Measurements from ENCODE around the gene MED14. TPM values are rescaled to one million over a fixed set of nuclear protein-coding genes. Genes with fewer than 3 reads are reported as not detected.

MED14 gene
- total RNA-seq, 1 donor from 2014 or later: 57.6 TPM

DNA sequence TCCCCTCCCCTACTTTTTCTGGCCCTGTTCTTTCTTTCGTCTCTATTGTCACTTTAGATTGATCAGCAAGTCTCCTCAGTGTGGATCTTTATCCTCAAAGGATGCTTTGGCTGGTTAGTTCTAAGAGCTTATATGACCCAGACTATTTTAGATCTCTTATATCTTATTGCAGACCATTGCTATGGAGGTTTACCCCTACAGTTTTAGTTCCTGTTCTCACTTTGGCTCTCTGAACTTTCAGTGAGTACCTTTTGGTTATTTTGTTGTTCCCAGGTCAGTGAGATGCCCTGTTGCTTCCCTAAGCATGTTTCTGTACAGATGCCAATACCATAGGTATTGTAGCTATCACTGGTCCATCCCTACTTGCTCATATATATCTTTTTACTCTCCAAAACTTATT, 24.0 kb upstream of the MED14 start:
- Mint-ChIP-seq H3K9me3 (ENCODE audit: unreplicated experiment) (no peaks in the 10 kb centered on the region), H3K36me3 (ENCODE audit: low read depth, unreplicated experiment) (no peaks in the 10 kb centered on the region), H3K4me1 (ENCODE audit: unreplicated experiment) (no peaks in the 10 kb centered on the region), H3K27ac (ENCODE audit: unreplicated experiment) (no peak overlapping the region), H3K27me3 (ENCODE audit: unreplicated experiment) (no peaks in the 10 kb centered on the region), H3K4me3 (ENCODE audit: unreplicated experiment) (no peak overlapping the region)
- TF ChIP-seq, protein P1, sequence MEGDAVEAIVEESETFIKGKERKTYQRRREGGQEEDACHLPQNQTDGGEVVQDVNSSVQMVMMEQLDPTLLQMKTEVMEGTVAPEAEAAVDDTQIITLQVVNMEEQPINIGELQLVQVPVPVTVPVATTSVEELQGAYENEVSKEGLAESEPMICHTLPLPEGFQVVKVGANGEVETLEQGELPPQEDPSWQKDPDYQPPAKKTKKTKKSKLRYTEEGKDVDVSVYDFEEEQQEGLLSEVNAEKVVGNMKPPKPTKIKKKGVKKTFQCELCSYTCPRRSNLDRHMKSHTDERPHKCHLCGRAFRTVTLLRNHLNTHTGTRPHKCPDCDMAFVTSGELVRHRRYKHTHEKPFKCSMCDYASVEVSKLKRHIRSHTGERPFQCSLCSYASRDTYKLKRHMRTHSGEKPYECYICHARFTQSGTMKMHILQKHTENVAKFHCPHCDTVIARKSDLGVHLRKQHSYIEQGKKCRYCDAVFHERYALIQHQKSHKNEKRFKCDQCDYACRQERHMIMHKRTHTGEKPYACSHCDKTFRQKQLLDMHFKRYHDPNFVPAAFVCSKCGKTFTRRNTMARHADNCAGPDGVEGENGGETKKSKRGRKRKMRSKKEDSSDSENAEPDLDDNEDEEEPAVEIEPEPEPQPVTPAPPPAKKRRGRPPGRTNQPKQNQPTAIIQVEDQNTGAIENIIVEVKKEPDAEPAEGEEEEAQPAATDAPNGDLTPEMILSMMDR (IDR thresholded peaks at IDR 0.05; ENCODE audit: unreplicated experiment): no peak
- no peak for DNase-seq (ENCODE audit: low spot score)

DNA sequence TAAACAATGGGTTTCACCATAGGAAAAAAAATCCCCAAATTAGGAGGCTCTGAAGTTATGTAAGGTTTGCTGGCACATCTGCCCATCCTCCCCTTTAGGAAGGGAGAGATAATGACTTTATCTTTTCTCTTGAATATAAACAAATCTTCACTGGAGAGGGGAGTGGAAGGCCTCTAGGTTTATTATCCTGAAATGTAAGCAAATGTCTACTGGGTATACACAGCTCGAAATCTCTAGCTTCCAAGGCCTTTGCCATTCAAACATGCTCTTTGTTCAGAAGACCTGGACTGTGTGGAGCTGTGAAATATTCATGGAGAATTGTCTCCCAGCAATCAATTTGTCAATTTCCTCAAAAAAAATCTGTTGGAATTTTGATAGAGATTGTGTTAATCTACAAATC, 21.7 kb upstream of the MED14 start:
- Mint-ChIP-seq H3K27ac (ENCODE audit: unreplicated experiment) (no peak overlapping the region), H3K27me3 (ENCODE audit: unreplicated experiment) (peaks cover 1% of the 10 kb centered on the region), H3K4me3 (ENCODE audit: unreplicated experiment) (no peak overlapping the region), H3K36me3 (ENCODE audit: low read depth, unreplicated experiment) (no peaks in the 10 kb centered on the region), H3K9me3 (ENCODE audit: unreplicated experiment) (no peaks in the 10 kb centered on the region), H3K4me1 (ENCODE audit: unreplicated experiment) (no peaks in the 10 kb centered on the region)
- no peak for DNase-seq (ENCODE audit: low spot score)
- TF ChIP-seq, protein P1 (IDR thresholded peaks at IDR 0.05; ENCODE audit: unreplicated experiment): no peak

DNA sequence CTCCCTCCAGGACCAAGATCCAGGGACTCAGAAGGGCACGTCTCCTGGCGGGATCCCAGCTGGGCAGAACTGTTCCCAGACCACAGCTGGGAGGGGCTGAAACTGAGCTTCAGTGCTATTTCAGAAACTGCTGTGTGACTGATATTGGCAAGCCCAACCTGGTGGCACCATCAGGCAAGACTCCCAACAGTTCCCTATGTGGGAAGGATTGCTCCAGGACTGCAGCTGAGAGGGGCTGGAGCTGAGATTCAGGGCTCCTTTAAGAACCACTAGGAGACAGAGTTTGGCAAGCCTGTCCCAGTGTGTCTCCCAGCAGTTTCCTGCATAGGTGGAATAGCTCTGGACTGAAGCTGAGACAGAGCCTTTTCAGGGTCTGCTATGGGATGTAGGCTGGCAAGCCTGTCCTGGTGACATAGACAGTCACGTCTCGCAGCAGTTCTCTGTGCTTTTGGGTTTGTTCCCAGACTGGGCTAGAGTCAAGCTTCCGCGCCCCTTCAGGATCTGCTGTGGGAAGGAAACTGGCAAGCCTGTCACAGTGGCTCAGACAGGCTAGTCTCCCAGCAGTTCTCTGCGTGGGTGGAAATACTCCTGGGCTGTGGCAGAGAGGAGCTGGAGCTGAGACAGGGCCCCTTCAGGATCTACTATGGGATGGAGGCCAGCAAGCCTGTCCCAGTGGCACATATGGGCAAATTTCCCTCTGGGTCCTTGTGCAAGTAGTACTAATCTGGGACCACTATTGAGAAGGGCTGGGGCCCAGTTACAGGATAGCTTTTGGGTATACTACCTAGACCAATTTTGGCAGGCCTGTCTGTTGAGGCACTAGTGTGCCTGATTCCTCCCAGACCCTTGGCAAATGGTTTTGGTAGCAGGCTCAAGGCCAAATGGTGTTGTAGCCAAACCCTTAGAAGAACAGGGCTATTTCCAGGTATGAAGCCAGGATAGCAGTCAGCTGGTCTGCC, 20.2 kb upstream of the MED14 start:
- DNase-seq (ENCODE audit: low spot score): no peak
- no peaks in the 10 kb centered on the region for H3K4me1 Mint-ChIP-seq (ENCODE audit: unreplicated experiment)
- H3K4me3 Mint-ChIP-seq (ENCODE audit: unreplicated experiment): no peak overlapping the region
- no peak overlapping the region for H3K27ac Mint-ChIP-seq (ENCODE audit: unreplicated experiment)
- H3K9me3 Mint-ChIP-seq (ENCODE audit: unreplicated experiment): no peaks in the 10 kb centered on the region
- no peaks in the 10 kb centered on the region for H3K36me3 Mint-ChIP-seq (ENCODE audit: low read depth, unreplicated experiment)
- peaks cover 1% of the 10 kb centered on the region for H3K27me3 Mint-ChIP-seq (ENCODE audit: unreplicated experiment)
- TF ChIP-seq, protein P1 (IDR thresholded peaks at IDR 0.05; ENCODE audit: unreplicated experiment): no peak

DNA sequence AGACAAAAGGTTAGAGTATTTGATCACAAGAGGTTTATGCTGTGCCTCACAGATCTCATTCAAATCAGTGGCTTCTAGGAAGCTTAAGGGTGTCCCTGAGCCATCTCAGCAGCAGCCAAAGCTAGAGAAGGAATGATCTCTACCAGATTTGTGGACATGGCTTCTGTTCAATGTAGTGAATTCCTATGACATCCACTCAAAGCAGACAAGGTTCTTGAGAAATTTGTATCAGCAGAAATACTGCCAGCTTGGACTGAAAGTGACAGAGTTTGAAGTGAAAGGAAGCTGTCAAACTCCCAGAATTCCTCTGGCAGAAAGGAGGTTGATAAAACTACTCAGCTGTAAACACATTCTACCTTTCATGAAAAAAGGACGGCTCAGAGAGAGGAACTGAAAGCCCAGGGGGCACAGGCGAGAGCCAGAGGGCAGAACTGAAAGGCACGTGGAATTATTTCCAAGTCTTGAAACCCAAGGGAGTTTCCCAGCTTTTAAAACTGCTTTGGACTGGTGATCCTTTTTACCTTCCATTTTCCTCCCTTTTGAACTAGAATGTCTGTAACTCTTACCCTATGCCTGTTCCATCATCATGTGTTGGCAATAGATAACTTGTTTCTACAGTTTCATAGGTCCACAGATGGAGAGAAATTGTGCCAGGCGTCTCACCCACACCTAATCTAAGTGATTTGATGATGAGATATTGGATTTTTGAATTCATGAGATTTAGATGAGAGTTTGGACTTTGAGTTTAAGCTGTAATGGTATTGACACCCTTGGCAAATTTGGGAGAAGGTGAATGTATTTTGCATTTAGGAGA, 14.5 kb upstream of the MED14 start:
- H3K4me1 Mint-ChIP-seq (ENCODE audit: unreplicated experiment): no peaks in the 10 kb centered on the region
- no peak overlapping the region for H3K27ac Mint-ChIP-seq (ENCODE audit: unreplicated experiment)
- H3K36me3 Mint-ChIP-seq (ENCODE audit: low read depth, unreplicated experiment): no peaks in the 10 kb centered on the region
- TF ChIP-seq, protein P1 (IDR thresholded peaks at IDR 0.05; ENCODE audit: unreplicated experiment): no peak
- H3K9me3 Mint-ChIP-seq (ENCODE audit: unreplicated experiment): no peaks in the 10 kb centered on the region
- H3K4me3 Mint-ChIP-seq (ENCODE audit: unreplicated experiment): no peak overlapping the region
- no peak for DNase-seq (ENCODE audit: low spot score)
- H3K27me3 Mint-ChIP-seq (ENCODE audit: unreplicated experiment): peaks cover 1% of the 10 kb centered on the region
